PFSK-1 (cell line): ENCODE results near the gene PRMT6.

Source experiments
- FOXP2 ChIP-seq: optimal IDR thresholded peaks from 2 replicates; pipeline ENCODE3; 2011; ENCODE audit warnings: borderline replicate concordance, control low read depth, inconsistent platforms; ENCODE audit not compliant: insufficient read depth; ENCODE audit errors: extremely low read length, extremely low read depth
- POLR2AphosphoS5 ChIP-seq: IDR thresholded peaks from 2 replicates; pipeline ENCODE4 v1.6.1; 2012; ENCODE audit warnings: low read depth, mild to moderate bottlenecking, control low read depth, low read length, moderate library complexity
- REST ChIP-seq, 2 experiments: IDR thresholded peaks; 2 replicates each; pipeline versions ENCODE4 v1.6.1 to v1.8.0; 2011 to 2012; ENCODE audit warnings: low read depth in 2 of 2, low read length in 2 of 2, control low read depth in 1 of 2, inconsistent platforms in 1 of 2, mild to moderate bottlenecking in 1 of 2, moderate library complexity in 1 of 2; ENCODE audit not compliant: insufficient read depth in 1 of 2
- SIN3A ChIP-seq: IDR thresholded peaks from 2 replicates; pipeline ENCODE4 v1.6.1; 2012; ENCODE audit warnings: mild to moderate bottlenecking, low read length, moderate library complexity, borderline replicate concordance; ENCODE audit not compliant: insufficient read depth
- TAF1 ChIP-seq: IDR thresholded peaks from 2 replicates; pipeline ENCODE4 v1.6.1; 2012; ENCODE audit warnings: low read length, control low read depth, borderline replicate concordance; ENCODE audit not compliant: insufficient read depth

Gene PRMT6

GRCh38 chr1:107047602-107048001, 8.9 kb upstream of the PRMT6 start:
- no peak for TF ChIP-seq REST (IDR thresholded peaks at IDR 0.05; ENCODE audit: insufficient read depth in 1 of 2, low read depth in 2 of 2, low read length in 2 of 2)
- no peak for TF ChIP-seq POLR2AphosphoS5
- no peak for TF ChIP-seq FOXP2
- TF ChIP-seq TAF1 = no peak
- no peak for TF ChIP-seq SIN3A

GRCh38 chr1:107048241-107048640, 8.2 kb upstream of the PRMT6 start:
- no peak for TF ChIP-seq SIN3A
- TF ChIP-seq POLR2AphosphoS5 = no peak
- TF ChIP-seq FOXP2 = no peak

GRCh38 chr1:107051266-107051665, 5.2 kb upstream of the PRMT6 start:
- no peak for TF ChIP-seq POLR2AphosphoS5
- no peak for TF ChIP-seq TAF1
- TF ChIP-seq FOXP2 = no peak
- no peak for TF ChIP-seq REST (IDR thresholded peaks at IDR 0.05; ENCODE audit: insufficient read depth in 1 of 2, low read depth in 2 of 2, low read length in 2 of 2)
- no peak for TF ChIP-seq SIN3A

- TF ChIP-seq FOXP2 (no peak), POLR2AphosphoS5 (no peak), REST (IDR thresholded peaks at IDR 0.05; ENCODE audit: insufficient read depth in 1 of 2, low read depth in 2 of 2, low read length in 2 of 2) (no peak), TAF1 (no peak), SIN3A (no peak)
These were observed 991 bp downstream of the PRMT6 start for GRCh38 chr1:107057197-107058133.

- TF ChIP-seq POLR2AphosphoS5 (no peak), REST (IDR thresholded peaks at IDR 0.05; ENCODE audit: insufficient read depth in 1 of 2, low read depth in 2 of 2, low read length in 2 of 2) (no peak), TAF1 (no peak), SIN3A (no peak), FOXP2 (no peak)
These were observed 2.0 kb downstream of the PRMT6 start for GRCh38 chr1:107058245-107059032.
